Measurements from ENCODE around the gene GLYATL2. TPM values are rescaled to one million over a fixed set of nuclear protein-coding genes. Genes with fewer than 3 reads are reported as not detected.

GLYATL2 gene
- polyA plus RNA-seq, 1 donor from 2014 or later = not detected

Other genes starting within 250 kb of the GLYATL2 start
- gene CNTF, start 222.0 kb downstream of the GLYATL2 start, polyA plus RNA-seq = 0.11 TPM
- not detected for gene GLYAT, start 112.8 kb downstream of the GLYATL2 start, polyA plus RNA-seq
- not detected for gene GLYATL1, start 94.8 kb upstream of the GLYATL2 start, polyA plus RNA-seq
- gene GLYATL1B, start 241.6 kb upstream of the GLYATL2 start, polyA plus RNA-seq = 0.26 TPM

Measured in IgD-negative memory B cell (primary cell).